HUES48 (cell line): ENCODE results near the gene SIMC1.
"Not testable (repeated sequence)": the region's sequence is repeated elsewhere in the genome, so short reads cannot be mapped to it uniquely, and the experiment has no call there.

ENCODE experiments used
- H3K27ac ChIP-seq: one replicate; pipeline ENCODE4 v1.7.0; 2013; ENCODE audit warnings: low read depth, low read length, inconsistent platforms
- H3K27me3 ChIP-seq: 2 replicates; pipeline ENCODE4 v1.6.1; 2013; ENCODE audit warnings: mild to moderate bottlenecking, low read length; ENCODE audit not compliant: control insufficient read depth, insufficient read depth
- H3K36me3 ChIP-seq: 2 replicates; pipeline ENCODE4 v1.6.1; 2013; ENCODE audit warnings: low read length; ENCODE audit not compliant: control insufficient read depth, insufficient read depth
- H3K4me1 ChIP-seq: 2 replicates; pipeline ENCODE4 v1.6.1; 2013; ENCODE audit warnings: mild to moderate bottlenecking, low read length; ENCODE audit not compliant: control insufficient read depth, insufficient read depth
- H3K4me3 ChIP-seq: 2 replicates; pipeline ENCODE4 v1.5.1; 2013; ENCODE audit warnings: mild to moderate bottlenecking, low read depth, low read length
- H3K9ac ChIP-seq: 2 replicates; pipeline ENCODE4 v1.6.1; 2013; ENCODE audit warnings: mild to moderate bottlenecking, low read depth, low read length, moderate library complexity
- H3K9me3 ChIP-seq: 2 replicates; pipeline ENCODE4 v1.6.1; 2013; ENCODE audit warnings: low read length; ENCODE audit not compliant: control insufficient read depth, insufficient read depth

SIMC1 gene

DNA sequence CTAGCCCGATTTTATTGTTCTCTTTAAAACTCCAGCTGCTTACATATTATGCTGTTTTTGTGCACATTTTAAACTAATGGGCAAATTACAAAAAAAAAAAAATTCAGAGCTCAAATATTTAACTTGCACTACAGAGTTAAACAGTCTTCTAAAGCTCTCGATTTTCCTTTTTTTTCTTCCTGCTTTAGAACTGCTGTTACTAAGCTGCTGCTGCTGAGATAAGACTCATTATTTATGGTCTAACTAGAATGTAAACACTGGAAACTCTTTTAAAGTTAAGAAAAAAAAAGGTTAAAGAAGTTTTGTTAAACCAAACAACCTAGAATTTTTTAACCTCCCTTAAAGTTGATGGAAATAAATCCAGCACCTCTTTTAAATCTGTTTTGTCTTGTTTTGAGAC, 20.5 kb upstream of the SIMC1 start:
- not testable (repeated sequence) for H3K9ac ChIP-seq, H3K4me1 ChIP-seq, H3K9me3 ChIP-seq

DNA sequence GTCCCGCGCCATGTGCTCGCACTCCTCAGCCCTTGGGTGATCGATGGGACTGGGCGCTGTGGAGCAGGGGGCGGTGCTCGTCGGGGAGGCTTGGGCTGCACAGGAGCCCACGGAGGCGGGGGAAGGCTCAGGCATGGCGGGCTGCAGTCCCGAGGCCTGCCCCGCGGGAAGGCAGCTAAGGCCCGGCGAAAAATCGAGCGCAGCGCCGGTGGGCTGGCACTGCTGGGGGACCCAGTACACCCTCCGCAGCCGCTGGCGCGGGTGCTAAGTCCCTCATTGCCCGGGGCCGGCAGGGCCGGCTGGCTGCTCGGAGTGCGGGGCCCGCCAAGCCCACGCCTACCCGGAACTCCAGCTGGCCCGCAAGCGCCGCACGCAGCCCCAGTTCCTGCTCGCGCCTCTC, 16.2 kb upstream of the SIMC1 start:
- H3K4me1 ChIP-seq, H3K4me3 ChIP-seq, H3K36me3 ChIP-seq, H3K9me3 ChIP-seq, H3K27me3 ChIP-seq, H3K9ac ChIP-seq, H3K27ac ChIP-seq: not testable (repeated sequence)

More for the DNA sequence above, 20.5 kb upstream of the SIMC1 start:
- not testable (repeated sequence) for H3K36me3 ChIP-seq, H3K4me3 ChIP-seq, H3K27me3 ChIP-seq, H3K27ac ChIP-seq

DNA sequence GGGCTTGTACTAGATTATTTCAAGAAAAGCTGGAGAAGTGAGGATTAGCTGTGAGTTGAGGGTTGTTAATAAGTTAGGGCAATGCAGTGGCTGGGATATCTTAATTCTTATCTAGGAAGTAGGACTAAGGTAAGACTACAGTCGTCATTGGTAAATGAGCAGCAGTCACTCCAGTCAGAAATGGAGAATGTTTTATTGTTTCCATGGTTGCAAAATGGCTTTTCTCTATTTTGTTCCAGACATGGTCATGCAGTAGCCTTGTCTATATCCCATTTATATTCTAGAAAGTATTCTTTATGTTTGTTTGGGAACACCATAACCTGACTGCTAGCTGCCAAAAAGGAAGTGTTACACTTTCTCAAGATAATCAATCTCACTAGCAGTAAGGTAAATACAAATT, 9.9 kb upstream of the SIMC1 start:
- H3K9me3 ChIP-seq, H3K27ac ChIP-seq, H3K36me3 ChIP-seq, H3K4me3 ChIP-seq, H3K9ac ChIP-seq, H3K27me3 ChIP-seq, H3K4me1 ChIP-seq: not testable (repeated sequence)

DNA sequence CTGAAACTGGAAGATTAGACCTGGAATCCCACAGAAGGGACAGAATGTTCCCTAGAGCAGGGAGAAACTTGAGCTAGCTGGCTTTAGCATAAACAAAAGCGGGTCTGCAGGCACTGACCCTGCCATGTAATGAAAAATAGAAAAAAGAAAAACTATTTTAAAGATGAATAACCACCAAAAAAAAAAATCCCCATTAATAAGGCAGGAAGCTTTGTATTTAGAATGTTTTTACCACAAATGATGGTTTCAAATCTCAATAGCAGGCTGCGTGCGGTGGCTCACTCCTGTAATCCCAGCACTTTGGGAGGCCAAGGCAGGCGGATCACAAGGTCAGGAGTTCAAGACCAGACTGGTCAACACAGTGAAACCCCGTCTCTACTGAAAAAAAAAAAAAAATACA, 5.0 kb upstream of the SIMC1 start:
- H3K36me3 ChIP-seq, H3K27me3 ChIP-seq, H3K9ac ChIP-seq, H3K27ac ChIP-seq, H3K4me3 ChIP-seq, H3K4me1 ChIP-seq, H3K9me3 ChIP-seq: not testable (repeated sequence)

DNA sequence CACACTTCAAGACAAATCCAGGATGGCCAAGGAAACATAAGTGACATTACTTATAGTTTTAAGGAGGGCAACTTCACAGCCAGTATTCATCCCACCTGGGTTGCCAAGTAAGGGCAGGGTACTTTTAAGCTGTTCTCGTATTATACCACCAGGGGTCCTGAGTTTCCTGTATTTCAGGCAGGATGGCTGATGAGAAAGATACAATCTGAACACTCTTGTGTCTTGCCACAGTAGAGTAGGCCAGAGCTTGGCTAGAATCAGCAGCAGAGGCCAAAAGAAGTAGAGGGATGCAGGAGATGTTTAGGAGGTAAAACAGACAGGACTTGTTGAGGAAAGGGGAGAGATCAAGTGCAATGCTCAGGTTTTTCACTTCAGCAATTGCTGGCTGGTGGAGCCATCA, 3.1 kb upstream of the SIMC1 start:
- not testable (repeated sequence) for H3K4me1 ChIP-seq, H3K27ac ChIP-seq, H3K27me3 ChIP-seq, H3K36me3 ChIP-seq, H3K4me3 ChIP-seq, H3K9ac ChIP-seq, H3K9me3 ChIP-seq

DNA sequence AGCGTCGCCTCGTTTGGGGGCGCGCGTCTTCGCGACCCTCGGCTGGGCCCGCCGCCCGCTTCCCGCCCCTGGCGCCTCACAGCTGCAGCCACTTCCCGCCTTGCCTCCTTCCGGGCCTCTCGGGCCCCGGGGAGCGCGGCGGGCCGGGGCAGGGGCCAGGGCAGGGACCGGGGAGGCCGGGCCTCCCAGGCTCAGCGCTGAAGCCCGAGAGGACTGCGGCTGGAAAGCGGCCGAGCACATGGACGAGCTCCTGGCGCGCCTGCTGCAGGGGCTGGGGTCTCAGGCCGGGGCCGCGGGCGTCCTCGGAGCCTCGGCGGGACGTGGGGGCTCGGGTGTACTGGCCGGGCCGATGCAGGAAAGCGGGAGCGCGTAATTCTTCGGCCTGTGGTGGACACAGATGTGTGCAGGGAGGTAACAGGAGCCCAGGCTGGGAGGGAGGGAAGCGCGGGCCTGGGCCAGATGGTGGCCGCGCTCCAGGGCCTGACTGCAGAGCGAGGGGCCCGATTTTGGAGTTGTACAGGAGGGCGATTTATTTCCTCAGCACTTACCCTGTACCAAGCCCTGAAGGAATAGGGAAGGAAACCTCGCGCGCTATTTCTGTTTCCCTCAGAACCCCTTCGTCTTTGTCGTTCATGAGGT, 540 bp downstream of the SIMC1 start:
- H3K4me3 ChIP-seq, result peak overlapping the region; percentile 41; the same call in 1 of the 2 replicates
- H3K4me1 ChIP-seq, result not testable (repeated sequence)

DNA sequence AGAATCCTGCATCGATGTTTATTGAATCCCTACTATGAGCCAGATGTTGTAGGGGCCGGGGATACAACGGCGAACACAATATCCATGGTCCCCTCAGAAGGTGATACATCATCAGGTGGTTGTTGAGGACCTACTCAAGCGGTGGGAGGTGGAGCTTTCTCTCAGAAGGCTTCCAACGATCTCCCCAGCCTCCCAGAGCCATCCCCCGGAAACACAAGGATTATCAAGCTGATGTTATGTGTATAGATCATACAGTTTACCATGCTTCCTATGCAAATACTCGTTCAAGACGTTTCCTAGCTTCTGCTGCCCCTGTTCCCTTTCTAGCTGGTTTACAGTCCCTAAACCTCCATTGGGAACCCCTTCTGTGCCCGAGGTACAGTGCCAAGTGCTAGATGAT, 1.1 kb downstream of the SIMC1 start:
- H3K4me3 ChIP-seq, H3K36me3 ChIP-seq, H3K27ac ChIP-seq, H3K4me1 ChIP-seq, H3K27me3 ChIP-seq, H3K9ac ChIP-seq, H3K9me3 ChIP-seq: not testable (repeated sequence)

More for the DNA sequence above, 540 bp downstream of the SIMC1 start:
- H3K36me3 ChIP-seq, H3K27ac ChIP-seq, H3K9me3 ChIP-seq, H3K27me3 ChIP-seq, H3K9ac ChIP-seq: not testable (repeated sequence)

DNA sequence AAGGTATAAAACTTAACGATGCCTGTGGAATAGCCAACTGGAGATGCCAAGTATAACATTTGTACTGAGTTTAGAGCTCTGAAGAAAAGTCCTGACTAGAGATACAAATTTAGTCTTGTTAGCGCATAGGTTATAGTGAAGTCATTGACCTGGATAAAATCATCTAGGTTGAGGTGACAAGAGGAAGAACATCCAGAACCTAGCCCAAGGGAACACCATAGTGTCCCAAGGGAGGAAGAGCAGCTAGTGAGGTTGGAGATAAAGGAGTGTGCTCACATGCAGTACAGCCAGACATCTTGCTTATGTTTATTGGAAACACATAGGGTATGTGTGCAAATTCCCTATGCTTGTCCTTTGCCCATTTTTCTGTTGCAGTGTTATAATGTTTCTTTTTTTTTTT, 6.1 kb downstream of the SIMC1 start:
- not testable (repeated sequence) for H3K27ac ChIP-seq, H3K27me3 ChIP-seq, H3K36me3 ChIP-seq, H3K4me3 ChIP-seq, H3K9me3 ChIP-seq, H3K9ac ChIP-seq, H3K4me1 ChIP-seq

DNA sequence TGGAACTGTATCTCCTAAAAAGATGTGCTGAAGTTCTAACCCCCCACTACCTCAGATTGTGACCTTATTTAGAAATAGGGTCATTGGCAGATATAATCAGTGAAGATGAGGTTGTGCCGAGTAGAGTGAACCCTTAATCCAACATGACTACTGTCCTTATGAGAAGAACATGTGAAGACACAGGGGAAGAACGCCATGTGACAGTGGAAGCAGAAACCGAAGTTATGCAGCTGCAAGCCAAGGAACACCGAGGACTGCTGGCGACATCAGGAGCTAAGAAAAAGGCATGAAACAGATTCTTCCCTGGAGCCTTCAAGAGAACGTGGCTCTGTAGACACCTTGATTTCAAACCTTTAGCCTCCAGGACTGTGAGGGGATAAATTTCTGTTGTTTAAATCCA, 6.8 kb downstream of the SIMC1 start:
- not testable (repeated sequence) for H3K9me3 ChIP-seq, H3K27ac ChIP-seq, H3K27me3 ChIP-seq, H3K4me3 ChIP-seq, H3K36me3 ChIP-seq, H3K4me1 ChIP-seq, H3K9ac ChIP-seq

DNA sequence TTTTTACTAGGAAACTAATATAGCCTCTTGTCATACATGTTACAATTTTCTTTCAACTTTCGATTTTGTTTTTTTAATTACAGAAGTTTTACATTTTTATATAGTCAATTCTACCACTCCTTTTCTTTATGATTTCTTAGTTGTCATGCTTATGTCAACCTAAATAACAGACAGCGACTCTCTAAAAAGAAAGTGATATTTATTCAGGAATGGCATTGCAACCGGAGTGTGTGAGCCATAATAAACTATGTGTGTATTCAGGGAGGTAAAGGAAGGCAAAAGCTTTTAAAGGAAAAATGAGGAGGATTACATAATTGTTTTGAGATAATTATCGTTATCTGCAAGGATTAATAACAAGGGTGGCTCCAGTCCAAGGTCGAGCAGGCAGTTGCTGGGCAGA, 7.3 kb downstream of the SIMC1 start:
- not testable (repeated sequence) for H3K4me3 ChIP-seq, H3K9ac ChIP-seq, H3K27ac ChIP-seq, H3K36me3 ChIP-seq, H3K27me3 ChIP-seq, H3K9me3 ChIP-seq, H3K4me1 ChIP-seq

DNA sequence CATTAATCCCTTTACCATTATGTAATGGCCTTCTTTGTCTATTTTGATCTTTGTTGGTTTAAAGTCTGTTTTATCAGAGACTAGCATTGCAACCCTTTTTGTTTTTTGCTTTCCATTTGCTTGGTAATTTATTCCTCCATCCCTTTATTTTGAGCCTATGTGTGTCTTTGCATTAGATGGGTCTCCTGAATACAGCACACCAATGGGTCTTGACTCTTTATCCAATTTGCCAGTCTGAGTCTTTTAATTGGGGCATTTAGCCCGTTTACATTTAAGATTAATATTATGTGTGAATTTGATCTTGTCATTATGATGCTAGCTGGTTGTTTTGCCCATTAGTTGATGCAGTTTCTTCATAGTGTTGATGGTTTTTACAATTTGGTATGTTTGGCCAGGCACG, 12.5 kb downstream of the SIMC1 start:
- H3K4me3 ChIP-seq, H3K36me3 ChIP-seq, H3K9me3 ChIP-seq, H3K9ac ChIP-seq, H3K27ac ChIP-seq, H3K27me3 ChIP-seq, H3K4me1 ChIP-seq: not testable (repeated sequence)

DNA sequence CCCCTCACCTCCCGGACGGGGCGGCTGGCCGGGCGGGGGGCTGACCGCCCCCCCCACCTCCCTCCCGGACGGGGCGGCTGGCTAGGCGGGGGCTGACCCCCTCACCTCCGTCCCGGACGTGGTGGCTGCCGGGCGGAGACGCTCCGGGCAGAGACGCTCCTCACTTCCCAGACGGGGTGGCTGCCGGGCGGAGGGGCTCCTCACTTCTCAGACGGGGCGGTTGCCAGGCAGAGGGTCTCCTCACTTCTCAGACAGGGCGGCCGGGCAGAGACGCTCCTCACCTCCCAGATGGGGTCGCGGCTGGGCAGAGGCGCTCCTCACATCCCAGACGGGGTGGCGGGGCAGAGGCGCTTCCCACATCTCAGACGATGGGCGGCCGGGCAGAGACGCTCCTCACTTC, 13.9 kb downstream of the SIMC1 start:
- not testable (repeated sequence) for H3K27me3 ChIP-seq, H3K36me3 ChIP-seq, H3K4me3 ChIP-seq, H3K9ac ChIP-seq, H3K27ac ChIP-seq, H3K9me3 ChIP-seq, H3K4me1 ChIP-seq
